Hematopoietic multipotent progenitor cell treated with erythropoietin and hydrocortisone succinate and interleukin-3 and kit ligand, for 8 days (in vitro differentiated cells): ENCODE measurements around the gene OSBP2.

Experiments used
- DNase-seq: peaks from one replicate; pipeline ENCODE4 v3.0.0-alpha.2; 2015

OSBP2 gene

DNA sequence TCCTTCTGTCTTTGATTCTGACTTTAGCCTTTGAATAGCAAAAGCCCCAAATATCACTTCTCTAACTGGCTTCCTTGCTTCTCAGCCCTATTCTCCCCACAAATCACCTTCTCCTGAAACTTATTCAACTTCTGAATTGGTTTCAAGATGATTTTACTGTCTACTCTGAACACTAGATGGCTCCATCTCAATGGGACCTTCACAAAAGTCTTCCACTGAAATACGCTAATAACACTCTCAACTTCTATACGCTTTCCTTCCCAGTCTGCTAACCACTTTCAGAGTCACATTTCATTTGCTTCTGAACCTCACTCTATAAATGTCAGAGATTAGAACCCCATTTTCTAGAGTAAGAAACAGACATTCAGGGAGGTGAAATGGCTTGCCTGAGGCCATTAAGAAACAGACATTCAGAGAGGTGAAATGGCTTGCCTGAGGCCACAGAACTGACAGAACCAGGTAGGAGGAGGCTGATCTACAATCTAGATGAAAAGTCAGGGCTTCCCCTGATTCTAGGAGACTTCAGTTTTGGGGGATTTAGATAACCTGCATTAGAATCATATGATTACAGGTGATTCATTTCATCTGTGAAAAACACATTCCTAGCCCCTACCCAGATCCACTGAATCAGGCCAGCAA, 253.3 kb downstream of the OSBP2 start:
- DNase-seq = peak; percentile 52

DNA sequence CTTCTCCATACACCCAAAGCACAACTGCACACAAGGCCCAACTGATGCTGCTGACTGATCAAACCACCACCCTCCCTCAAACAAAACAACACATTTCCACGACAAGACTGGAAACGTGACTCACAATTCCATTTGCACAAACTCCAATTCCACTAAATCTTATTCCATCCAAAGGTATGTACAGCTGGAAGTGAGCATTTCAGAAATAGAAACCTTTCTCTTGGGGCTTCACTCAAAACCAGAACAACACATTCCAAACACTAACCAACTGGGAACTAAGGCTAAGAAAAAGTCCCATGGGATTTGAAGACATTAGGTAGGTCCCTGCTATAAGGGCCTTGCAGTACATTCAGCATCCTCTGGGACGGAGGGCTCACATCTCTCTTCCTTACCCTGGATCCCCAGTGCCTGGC, 254.3 kb downstream of the OSBP2 start:
- DNase-seq = no peak

DNA sequence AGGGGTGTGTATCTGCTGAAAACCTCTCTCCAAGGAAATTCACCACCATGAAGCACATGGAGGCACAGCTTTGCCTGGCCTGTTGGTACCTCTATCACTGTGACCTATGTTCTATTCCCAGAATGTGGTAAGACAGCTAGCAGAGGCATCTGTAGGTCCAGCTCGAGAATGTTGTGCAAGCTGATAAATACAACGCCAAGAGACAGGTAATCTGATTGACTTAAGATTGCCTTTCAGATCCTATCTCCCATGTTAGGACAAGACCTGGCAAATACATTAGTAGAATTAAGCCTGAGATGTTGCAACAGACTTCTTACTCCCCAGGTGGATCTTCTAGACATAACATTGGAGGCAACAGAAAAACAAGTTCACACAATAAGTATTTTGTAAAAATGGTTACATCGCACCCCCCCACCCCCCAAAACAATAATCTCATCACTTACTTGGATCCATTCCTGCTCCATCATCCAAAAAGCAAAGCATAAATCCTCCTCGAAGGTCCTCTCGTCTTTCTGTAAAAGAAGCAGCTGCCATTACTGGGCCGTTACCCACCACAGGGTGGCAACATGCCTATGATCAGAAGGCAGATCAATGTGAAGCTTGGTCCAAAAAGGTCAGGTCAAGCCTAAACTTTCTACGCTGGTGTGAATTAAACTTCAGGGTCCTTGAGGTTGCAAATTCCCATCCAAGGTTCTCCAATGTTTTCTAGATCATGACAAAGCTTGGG, 255.4 kb downstream of the OSBP2 start:
- DNase-seq = no peak

DNA sequence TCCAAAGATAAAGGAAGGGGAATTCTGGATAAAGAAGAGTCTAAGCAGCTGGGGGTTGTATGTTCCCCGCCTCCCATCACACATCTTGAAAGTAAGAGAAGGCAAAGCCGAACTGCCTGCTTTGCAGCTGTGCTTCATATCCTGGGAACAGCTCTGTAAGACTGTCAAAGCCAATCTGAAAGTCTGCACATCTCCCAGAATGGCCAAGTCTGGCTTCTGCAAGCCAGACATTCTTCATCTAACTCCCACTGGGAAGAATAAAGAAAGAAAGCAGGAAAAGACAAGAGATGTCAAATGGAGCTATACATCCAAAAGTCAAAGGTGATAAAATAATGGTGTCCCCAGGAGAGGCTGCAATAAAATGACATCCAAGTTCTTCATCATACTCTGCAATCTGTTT, 258.5 kb downstream of the OSBP2 start:
- DNase-seq = no peak

DNA sequence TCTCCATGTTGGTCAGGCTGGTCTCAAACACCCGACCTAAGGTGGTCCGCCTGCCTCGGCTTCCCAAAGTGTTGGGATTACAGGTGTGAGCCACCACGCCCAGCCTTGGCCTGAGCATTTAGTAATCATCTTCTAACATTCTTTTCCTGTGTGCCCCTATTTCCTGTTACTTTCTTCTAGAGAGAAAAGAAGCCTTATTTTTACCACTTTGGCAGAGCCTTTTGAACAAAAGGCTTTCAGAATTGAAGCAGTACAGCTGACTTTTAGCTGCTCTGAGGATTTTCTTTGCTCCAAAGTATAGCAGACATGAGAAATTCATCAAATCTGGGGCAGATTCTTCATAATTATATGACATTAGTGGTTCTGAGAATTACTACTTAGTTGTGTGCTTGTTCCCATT, 260.5 kb downstream of the OSBP2 start:
- DNase-seq = no peak
